H1 (cell line): Measurements from ENCODE around the gene ZNF629.

Experiments
- BCL11A ChIP-seq, 2 experiments: IDR thresholded peaks; one replicate each; pipeline ENCODE4 v1.6.1; 2011; ENCODE audit warnings: low read depth in 2 of 2, low read length in 2 of 2, mild to moderate bottlenecking in 2 of 2
- CHD2 ChIP-seq: IDR thresholded peaks from 2 replicates; pipeline ENCODE4 v1.6.1; 2012; ENCODE audit warnings: low read length, improper control_type of control experiment
- CTCF ChIP-seq, 3 experiments: IDR thresholded peaks; 1 replicate in 2 of 3; 2 replicates in 1 of 3; pipeline versions ENCODE4 v1.5.1 to v1.6.1; 2011; ENCODE audit warnings: low read length in 3 of 3, mild to moderate bottlenecking in 3 of 3, inconsistent platforms in 2 of 3, low read depth in 1 of 3, moderate library complexity in 1 of 3; ENCODE audit not compliant: insufficient read depth in 1 of 3; ENCODE audit errors: control extremely low read depth in 1 of 3
- MAFK ChIP-seq: IDR thresholded peaks from 2 replicates; pipeline ENCODE4 v1.6.1; 2012; ENCODE audit warnings: low read depth, mild to moderate bottlenecking, improper control_type of control experiment, low read length
- MAX ChIP-seq: IDR thresholded peaks from 2 replicates; pipeline ENCODE4 v1.6.1; 2012; ENCODE audit warnings: inconsistent platforms
- NANOG ChIP-seq: IDR thresholded peaks from 2 replicates; pipeline ENCODE4 v1.6.1; 2011; ENCODE audit warnings: low read length, low read depth, mild to moderate bottlenecking, inconsistent platforms; ENCODE audit not compliant: insufficient read depth, poor library complexity, severe bottlenecking
- POLR2AphosphoS5 ChIP-seq: IDR thresholded peaks from 2 replicates; pipeline ENCODE4 v1.6.1; 2011; ENCODE audit warnings: low read depth, low read length
- SP4 ChIP-seq: IDR thresholded peaks from 2 replicates; pipeline ENCODE4 v1.6.1; 2012; ENCODE audit warnings: low read length, inconsistent platforms
- TAF1 ChIP-seq: IDR thresholded peaks from 2 replicates; pipeline ENCODE4 v1.6.1; 2011; ENCODE audit warnings: mild to moderate bottlenecking, low read depth, low read length
- YY1 ChIP-seq: IDR thresholded peaks from 2 replicates; pipeline ENCODE4 v1.6.1; 2011; ENCODE audit warnings: low read depth, mild to moderate bottlenecking, low read length

GRCh38 chr16:30755955-30756780 is 30.8 kb downstream of the ZNF629 start:
- TF ChIP-seq YY1 (no peak), SP4 (no peak), MAX (no peak), MAFK (no peak), TAF1 (no peak), NANOG (no peak), CHD2 (no peak), BCL11A (IDR thresholded peaks at IDR 0.05; ENCODE audit: low read depth in 2 of 2, low read length in 2 of 2) (no peak), CTCF (IDR thresholded peaks at IDR 0.05; ENCODE audit: control extremely low read depth in 1 of 3, insufficient read depth in 1 of 3, low read depth in 1 of 3, low read length in 3 of 3) (no peak), POLR2AphosphoS5 (no peak)
